Measurements from ENCODE around the gene C2CD3. TPM values are rescaled to one million over a fixed set of nuclear protein-coding genes. Genes with fewer than 3 reads are reported as not detected.

C2CD3 gene
- total and polyA plus RNA-seq, 10 of the 15 experiments (the other 5 are each of a cell fraction or from before 2014, with no cell fraction given) = 2.3 to 24.0 (median 16.3) TPM

DNA sequence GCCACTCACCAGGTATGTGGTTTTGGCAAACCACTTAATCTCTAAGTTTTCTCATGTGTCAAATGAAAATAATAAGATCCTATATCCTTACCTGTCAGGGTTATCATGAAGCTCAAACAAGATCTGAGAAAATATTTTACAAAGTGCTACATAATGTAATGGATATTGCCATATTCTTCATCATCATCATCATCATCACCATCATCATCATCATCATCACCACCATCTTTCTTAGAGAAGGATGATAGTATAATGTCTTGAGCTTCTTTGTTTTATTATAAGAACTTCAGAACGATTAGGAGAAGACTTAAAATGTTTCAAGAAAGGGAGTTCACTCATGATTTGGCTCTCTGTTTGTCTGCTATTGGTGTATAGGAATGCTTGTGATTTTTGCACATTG lies 89.4 kb downstream of the C2CD3 start:
- ChIA-PET CTCF (interaction anchor here (1.0 kb wide), 1 partner anchor 11 kb away, joined by 3 read pairs; no protein-coding TSS in a partner anchor), POLR2A (interaction anchor here (0.5 kb wide), 1 partner anchor 36 kb away, joined by 3 read pairs; no protein-coding TSS in a partner anchor), RAD21 (ENCODE audit: unreplicated experiment) (no interaction called here), SMC1A (ENCODE audit: uncharacterized antibody, unreplicated experiment) (interaction anchor here (0.9 kb wide), 1 partner anchor 95 kb away, joined by 3 read pairs; no protein-coding TSS in a partner anchor)
- Histone ChIP-seq H3K79me2 (ENCODE audit: control insufficient read depth, insufficient read depth, low read length) (no peaks in the 10 kb centered on the region), H3K4me1 (ENCODE audit: control insufficient read depth, insufficient read depth, low read length) (no peaks in the 10 kb centered on the region), H3K27me3 (replicated peaks in 1 of 2; ENCODE audit: control insufficient read depth in 2 of 2, insufficient read depth in 2 of 2, low read length in 1 of 2) (no peaks in the 10 kb centered on the region), H3K36me3 (ENCODE audit: control insufficient read depth in 2 of 2, insufficient read depth in 2 of 2, low read length in 1 of 2) (peaks cover 2 to 4% of the 10 kb centered on the region in 2 experiments; a peak in 3 of 4 replicates), H3K27ac (ENCODE audit: control insufficient read depth, insufficient read depth) (no peak overlapping the region), H4K20me1 (ENCODE audit: control insufficient read depth, insufficient read depth) (no peaks in the 10 kb centered on the region), H2AFZ (ENCODE audit: control insufficient read depth, low read depth, low read length) (no peak overlapping the region), H3K9ac (ENCODE audit: control insufficient read depth, insufficient read depth, low read length) (no peak overlapping the region), H3K4me2 (ENCODE audit: control insufficient read depth, insufficient read depth) (no peak overlapping the region), H3K4me3 (no peak overlapping the region), H3K9me3 (replicated peaks; ENCODE audit: control insufficient read depth, insufficient read depth, low read length) (no peaks in the 10 kb centered on the region)
- DNase-seq (ENCODE audit: low read depth, low spot score) (no peak), ATAC-seq (no peak), FAIRE-seq (no peak)
- WGBS (ENCODE audit: insufficient coverage, insufficient replicate concordance, low lambda C conversion rate, missing lambda C conversion rate) = 96% methylated on average over 1 of the region's 1 CpG
- in situ Hi-C loops (cut with MboI) (no loop called here), intact Hi-C loops (cut with micrococcal nuclease; ENCODE audit: unreplicated experiment) (no loop called here)
- TF ChIP-seq, protein P1, sequence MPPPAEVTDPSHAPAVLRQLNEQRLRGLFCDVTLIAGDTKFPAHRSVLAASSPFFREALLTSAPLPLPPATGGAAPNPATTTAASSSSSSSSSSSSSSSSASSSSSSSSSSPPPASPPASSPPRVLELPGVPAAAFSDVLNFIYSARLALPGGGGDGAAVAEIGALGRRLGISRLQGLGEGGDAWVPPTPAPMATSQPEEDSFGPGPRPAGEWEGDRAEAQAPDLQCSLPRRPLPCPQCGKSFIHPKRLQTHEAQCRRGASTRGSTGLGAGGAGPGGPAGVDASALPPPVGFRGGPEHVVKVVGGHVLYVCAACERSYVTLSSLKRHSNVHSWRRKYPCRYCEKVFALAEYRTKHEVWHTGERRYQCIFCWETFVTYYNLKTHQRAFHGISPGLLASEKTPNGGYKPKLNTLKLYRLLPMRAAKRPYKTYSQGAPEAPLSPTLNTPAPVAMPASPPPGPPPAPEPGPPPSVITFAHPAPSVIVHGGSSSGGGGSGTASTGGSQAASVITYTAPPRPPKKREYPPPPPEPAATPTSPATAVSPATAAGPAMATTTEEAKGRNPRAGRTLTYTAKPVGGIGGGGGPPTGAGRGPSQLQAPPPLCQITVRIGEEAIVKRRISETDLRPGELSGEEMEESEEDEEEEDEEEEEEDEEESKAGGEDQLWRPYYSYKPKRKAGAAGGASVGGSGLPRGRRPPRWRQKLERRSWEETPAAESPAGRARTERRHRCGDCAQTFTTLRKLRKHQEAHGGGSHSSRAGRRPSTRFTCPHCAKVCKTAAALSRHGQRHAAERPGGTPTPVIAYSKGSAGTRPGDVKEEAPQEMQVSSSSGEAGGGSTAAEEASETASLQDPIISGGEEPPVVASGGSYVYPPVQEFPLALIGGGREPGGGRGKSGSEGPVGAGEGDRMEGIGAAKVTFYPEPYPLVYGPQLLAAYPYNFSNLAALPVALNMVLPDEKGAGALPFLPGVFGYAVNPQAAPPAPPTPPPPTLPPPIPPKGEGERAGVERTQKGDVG (CRISPR knock-in tag; IDR thresholded peaks at IDR 0.05) = no peak
- TF ChIP-seq GABPA (IDR thresholded peaks at IDR 0.05; ENCODE audit: low read depth) (no peak), NFXL1 (IDR thresholded peaks at IDR 0.05; ENCODE audit: borderline replicate concordance) (no peak), ATF7 (IDR thresholded peaks at IDR 0.05; ENCODE audit: low read depth) (no peak), JUNB (IDR thresholded peaks at IDR 0.05) (no peak)
- TF ChIP-seq, protein P2, sequence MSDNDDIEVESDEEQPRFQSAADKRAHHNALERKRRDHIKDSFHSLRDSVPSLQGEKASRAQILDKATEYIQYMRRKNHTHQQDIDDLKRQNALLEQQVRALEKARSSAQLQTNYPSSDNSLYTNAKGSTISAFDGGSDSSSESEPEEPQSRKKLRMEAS (IDR thresholded peaks at IDR 0.05; ENCODE audit: low read depth, low read length) = no peak
- TF ChIP-seq, protein P3, sequence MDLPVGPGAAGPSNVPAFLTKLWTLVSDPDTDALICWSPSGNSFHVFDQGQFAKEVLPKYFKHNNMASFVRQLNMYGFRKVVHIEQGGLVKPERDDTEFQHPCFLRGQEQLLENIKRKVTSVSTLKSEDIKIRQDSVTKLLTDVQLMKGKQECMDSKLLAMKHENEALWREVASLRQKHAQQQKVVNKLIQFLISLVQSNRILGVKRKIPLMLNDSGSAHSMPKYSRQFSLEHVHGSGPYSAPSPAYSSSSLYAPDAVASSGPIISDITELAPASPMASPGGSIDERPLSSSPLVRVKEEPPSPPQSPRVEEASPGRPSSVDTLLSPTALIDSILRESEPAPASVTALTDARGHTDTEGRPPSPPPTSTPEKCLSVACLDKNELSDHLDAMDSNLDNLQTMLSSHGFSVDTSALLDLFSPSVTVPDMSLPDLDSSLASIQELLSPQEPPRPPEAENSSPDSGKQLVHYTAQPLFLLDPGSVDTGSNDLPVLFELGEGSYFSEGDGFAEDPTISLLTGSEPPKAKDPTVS (IDR thresholded peaks at IDR 0.05; ENCODE audit: low read depth, low read length) = no peak
- TF ChIP-seq, protein P4, sequence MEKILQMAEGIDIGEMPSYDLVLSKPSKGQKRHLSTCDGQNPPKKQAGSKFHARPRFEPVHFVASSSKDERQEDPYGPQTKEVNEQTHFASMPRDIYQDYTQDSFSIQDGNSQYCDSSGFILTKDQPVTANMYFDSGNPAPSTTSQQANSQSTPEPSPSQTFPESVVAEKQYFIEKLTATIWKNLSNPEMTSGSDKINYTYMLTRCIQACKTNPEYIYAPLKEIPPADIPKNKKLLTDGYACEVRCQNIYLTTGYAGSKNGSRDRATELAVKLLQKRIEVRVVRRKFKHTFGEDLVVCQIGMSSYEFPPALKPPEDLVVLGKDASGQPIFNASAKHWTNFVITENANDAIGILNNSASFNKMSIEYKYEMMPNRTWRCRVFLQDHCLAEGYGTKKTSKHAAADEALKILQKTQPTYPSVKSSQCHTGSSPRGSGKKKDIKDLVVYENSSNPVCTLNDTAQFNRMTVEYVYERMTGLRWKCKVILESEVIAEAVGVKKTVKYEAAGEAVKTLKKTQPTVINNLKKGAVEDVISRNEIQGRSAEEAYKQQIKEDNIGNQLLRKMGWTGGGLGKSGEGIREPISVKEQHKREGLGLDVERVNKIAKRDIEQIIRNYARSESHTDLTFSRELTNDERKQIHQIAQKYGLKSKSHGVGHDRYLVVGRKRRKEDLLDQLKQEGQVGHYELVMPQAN (conservative IDR thresholded peaks at IDR 0.05) = no peak
- TF ChIP-seq, protein P5, sequence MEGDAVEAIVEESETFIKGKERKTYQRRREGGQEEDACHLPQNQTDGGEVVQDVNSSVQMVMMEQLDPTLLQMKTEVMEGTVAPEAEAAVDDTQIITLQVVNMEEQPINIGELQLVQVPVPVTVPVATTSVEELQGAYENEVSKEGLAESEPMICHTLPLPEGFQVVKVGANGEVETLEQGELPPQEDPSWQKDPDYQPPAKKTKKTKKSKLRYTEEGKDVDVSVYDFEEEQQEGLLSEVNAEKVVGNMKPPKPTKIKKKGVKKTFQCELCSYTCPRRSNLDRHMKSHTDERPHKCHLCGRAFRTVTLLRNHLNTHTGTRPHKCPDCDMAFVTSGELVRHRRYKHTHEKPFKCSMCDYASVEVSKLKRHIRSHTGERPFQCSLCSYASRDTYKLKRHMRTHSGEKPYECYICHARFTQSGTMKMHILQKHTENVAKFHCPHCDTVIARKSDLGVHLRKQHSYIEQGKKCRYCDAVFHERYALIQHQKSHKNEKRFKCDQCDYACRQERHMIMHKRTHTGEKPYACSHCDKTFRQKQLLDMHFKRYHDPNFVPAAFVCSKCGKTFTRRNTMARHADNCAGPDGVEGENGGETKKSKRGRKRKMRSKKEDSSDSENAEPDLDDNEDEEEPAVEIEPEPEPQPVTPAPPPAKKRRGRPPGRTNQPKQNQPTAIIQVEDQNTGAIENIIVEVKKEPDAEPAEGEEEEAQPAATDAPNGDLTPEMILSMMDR (IDR thresholded peaks at IDR 0.05 in 2 of 3, conservative IDR thresholded peaks at IDR 0.05 in 1 of 3; ENCODE audit: control insufficient read depth in 2 of 3, extremely low read depth in 1 of 3, insufficient read depth in 1 of 3, low read depth in 3 of 3, low read length in 3 of 3) = no peak
- no TSS peak for BruUV-seq (replicated peaks)
